Sigmoid colon (tissue), 7 donors: Measurements from ENCODE around the gene CROCC. TPM values are rescaled to one million over a fixed set of nuclear protein-coding genes. Genes with fewer than 3 reads are reported as not detected.
"Not testable (repeated sequence)": the region's sequence is repeated elsewhere in the genome, so short reads cannot be mapped to it uniquely, and the experiment has no call there.

Experiments used
- DNase-seq: peaks from one replicate; pipeline ENCODE4 v3.0.0-alpha.2; 2019
- H3K27ac ChIP-seq, 4 donors: fragments of 200-600 bp; sonication (generic); one replicate each; pipeline ENCODE4 v1.5.1; 2016 to 2019; ENCODE audit warnings: mild to moderate bottlenecking in 1 of 4
- H3K27me3 ChIP-seq, 3 donors: fragments of 200-600 bp; sonication (generic); one replicate each; pipeline ENCODE4 v1.5.1; 2019; ENCODE audit warnings: mild to moderate bottlenecking in 1 of 3
- H3K36me3 ChIP-seq, 4 donors: fragments of 200-600 bp; sonication (generic); one replicate each; pipeline ENCODE4 v1.5.1; 2016 to 2019
- H3K4me1 ChIP-seq, 4 donors: fragments of 200-600 bp; sonication (generic); one replicate each; pipeline ENCODE4 v1.5.1; 2017 to 2019
- H3K4me3 ChIP-seq, 4 donors: fragments of 200-600 bp; sonication (generic); one replicate each; pipeline ENCODE4 v1.5.1; 2017 to 2019; ENCODE audit warnings: mild to moderate bottlenecking in 2 of 4, moderate library complexity in 1 of 4
- H3K9me3 ChIP-seq, 4 donors: fragments of 200-600 bp in 3 of 4; sonication (generic) in 3 of 4; one replicate each; pipeline versions ENCODE4 v1.5.1 to v1.6.1; 2013 to 2019
- EP300 ChIP-seq, 4 donors: sonication (generic); formaldehyde crosslinking; IDR thresholded peaks; one replicate each; pipeline ENCODE4 v1.6.1; 2017; ENCODE audit warnings: antibody characterized with exemption in 4 of 4
- POLR2A ChIP-seq, 2 donors: fragments of 450-650 bp; IDR thresholded peaks; one replicate each; pipeline ENCODE4 v1.6.1; 2016; ENCODE audit warnings: antibody characterized with exemption in 2 of 2, mild to moderate bottlenecking in 2 of 2, moderate library complexity in 2 of 2
- POLR2AphosphoS5 ChIP-seq, 4 donors: sonication (generic); formaldehyde crosslinking; IDR thresholded peaks; one replicate each; pipeline ENCODE4 v1.6.1; 2017; ENCODE audit warnings: antibody characterized with exemption in 4 of 4
- WGBS, 2 donors: extraction: QIAGEN DNeasy Blood & Tissue Kit; methylation state at CpG; one replicate each; pipeline ENCODE4 v1.1.7; 2013; 5-methylcytosine and 5-hydroxymethylcytosine counted together
- intact Hi-C: fragments of 100-400 bp; cut with DNase I; formaldehyde crosslinking; loops from one replicate; pipeline ENCODE4 v1.15.1; 2023
- polyA plus RNA-seq, 3 donors: library from polyadenylated mRNA; stranded (reverse); fragments of 200-250 nt; gene quantifications; one replicate each; pipeline ENCODE4 v1.2.3, GENCODE V29; 2013
- total RNA-seq, 4 donors: library from RNA; depleted of rRNA; stranded (reverse); fragments of >200 nt; gene quantifications; one replicate each; pipeline ENCODE4 v1.1.0, GENCODE V29; 2016
- TF ChIP-seq, protein P1 (sequence below), 4 experiments: fragments of 450-650 bp in 3 of 4; fragments of 200-600 bp in 1 of 4; IDR thresholded peaks; one replicate each; pipeline ENCODE4 v1.5.1; 2016 to 2019; ENCODE audit warnings: antibody characterized with exemption in 4 of 4, mild to moderate bottlenecking in 3 of 4, moderate library complexity in 2 of 4
- donor health status: healthy with polysubstance abuse.
- donor health status: Bipolar disorder and iron deficiency.
- donor health status: healthy.

CROCC gene
- total and polyA plus RNA-seq, 7 donors: 3.5 to 25.5 (median 16.5) TPM

DNA sequence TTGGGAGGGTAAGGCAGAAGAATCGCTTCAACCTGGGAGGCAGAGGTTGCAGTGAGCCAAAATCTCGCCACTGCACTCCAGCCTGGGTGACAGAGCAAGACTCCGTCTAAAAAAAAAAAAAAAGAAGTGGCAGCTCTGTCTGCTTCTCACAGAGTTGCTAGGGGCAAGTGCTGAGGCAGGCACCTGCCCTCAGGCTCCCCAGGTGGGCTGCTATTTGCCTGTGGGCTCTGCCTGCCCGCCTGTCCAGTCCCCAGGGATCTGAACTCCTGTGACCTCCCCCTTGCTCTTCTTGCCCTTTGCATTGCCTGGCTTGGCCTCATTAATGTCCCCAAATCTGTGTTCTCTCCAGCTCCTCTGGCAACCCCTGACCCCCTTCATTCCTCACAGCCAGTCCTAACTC, 30.6 kb downstream of the CROCC start:
- intact Hi-C loops: not testable (repeated sequence)
- H3K36me3 ChIP-seq: peaks cover 0 to 34% (median 19%) of the 10 kb centered on the region in 4 donors
- 88 to 92% methylated on average over 4 of the region's 4 CpGs for WGBS, 2 donors

DNA sequence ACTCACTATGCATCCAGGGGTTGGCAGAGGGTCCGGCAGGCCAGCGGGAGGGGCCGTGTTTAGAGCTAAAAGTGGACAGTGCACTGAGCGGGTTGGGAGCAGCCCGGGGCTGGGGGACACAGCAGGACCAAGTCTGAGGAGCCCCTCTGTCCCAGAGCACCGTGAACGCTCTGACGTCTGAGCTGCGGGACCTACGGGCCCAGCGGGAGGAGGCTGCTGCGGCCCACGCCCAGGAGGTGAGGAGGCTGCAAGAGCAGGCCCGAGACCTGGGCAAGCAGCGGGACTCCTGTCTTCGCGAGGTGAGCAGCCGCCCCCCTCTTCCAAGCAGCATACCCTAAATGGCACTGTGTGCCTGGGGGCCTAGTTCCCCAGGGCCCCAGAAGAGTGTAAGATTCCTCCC, 32.8 kb downstream of the CROCC start:
- 92 to 95% methylated on average over 18 of the region's 18 CpGs for WGBS, 2 donors
- Histone ChIP-seq H3K4me1 (peaks cover 0 to 4% (median 2%) of the 10 kb centered on the region in 4 donors), H3K27me3 (no peaks in the 10 kb centered on the region), H3K9me3 (no peaks in the 10 kb centered on the region), H3K4me3 (no peak overlapping the region), H3K27ac (no peak overlapping the region), H3K36me3 (peaks cover 0 to 28% (median 13%) of the 10 kb centered on the region in 4 donors)
- intact Hi-C loops: no loop called here
- DNase-seq: no peak
- no peak for TF ChIP-seq EP300 (IDR thresholded peaks at IDR 0.05)
- no peak for TF ChIP-seq POLR2AphosphoS5 (IDR thresholded peaks at IDR 0.05)

More for the DNA sequence above, 30.6 kb downstream of the CROCC start:
- H3K27ac ChIP-seq, DNase-seq, H3K4me3 ChIP-seq, H3K4me1 ChIP-seq, H3K27me3 ChIP-seq, H3K9me3 ChIP-seq: not testable (repeated sequence)

DNA sequence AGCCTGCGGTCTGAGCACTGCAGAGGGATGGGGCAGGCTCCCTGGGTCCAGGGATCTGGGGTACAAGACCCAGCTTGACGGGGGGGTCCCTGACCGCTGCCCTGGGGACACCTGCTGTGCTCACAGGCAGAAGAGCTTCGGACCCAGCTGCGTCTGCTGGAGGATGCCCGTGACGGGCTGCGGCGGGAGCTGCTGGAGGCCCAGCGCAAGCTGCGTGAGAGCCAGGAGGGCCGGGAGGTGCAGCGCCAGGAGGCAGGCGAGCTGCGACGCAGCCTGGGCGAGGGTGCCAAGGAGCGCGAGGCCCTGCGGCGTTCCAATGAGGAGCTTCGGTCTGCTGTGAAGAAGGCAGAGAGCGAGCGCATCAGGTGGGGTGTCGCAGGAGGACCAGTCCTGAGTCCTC, 33.5 kb downstream of the CROCC start:
- intact Hi-C loops: no loop called here
- H3K4me3 ChIP-seq: no peak overlapping the region
- whole genome bisulfite sequencing, 2 donors: 95 to 97% methylated on average over 25 of the region's 25 CpGs
- no peaks in the 10 kb centered on the region for H3K9me3 ChIP-seq
- peaks cover 0 to 5% (median 2%) of the 10 kb centered on the region in 4 donors for H3K4me1 ChIP-seq
- no peak overlapping the region for H3K27ac ChIP-seq
- no peak for DNase-seq
- TF ChIP-seq POLR2AphosphoS5 (IDR thresholded peaks at IDR 0.05): no peak
- TF ChIP-seq, protein P1, sequence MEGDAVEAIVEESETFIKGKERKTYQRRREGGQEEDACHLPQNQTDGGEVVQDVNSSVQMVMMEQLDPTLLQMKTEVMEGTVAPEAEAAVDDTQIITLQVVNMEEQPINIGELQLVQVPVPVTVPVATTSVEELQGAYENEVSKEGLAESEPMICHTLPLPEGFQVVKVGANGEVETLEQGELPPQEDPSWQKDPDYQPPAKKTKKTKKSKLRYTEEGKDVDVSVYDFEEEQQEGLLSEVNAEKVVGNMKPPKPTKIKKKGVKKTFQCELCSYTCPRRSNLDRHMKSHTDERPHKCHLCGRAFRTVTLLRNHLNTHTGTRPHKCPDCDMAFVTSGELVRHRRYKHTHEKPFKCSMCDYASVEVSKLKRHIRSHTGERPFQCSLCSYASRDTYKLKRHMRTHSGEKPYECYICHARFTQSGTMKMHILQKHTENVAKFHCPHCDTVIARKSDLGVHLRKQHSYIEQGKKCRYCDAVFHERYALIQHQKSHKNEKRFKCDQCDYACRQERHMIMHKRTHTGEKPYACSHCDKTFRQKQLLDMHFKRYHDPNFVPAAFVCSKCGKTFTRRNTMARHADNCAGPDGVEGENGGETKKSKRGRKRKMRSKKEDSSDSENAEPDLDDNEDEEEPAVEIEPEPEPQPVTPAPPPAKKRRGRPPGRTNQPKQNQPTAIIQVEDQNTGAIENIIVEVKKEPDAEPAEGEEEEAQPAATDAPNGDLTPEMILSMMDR (IDR thresholded peaks at IDR 0.05): no peak
- TF ChIP-seq EP300 (IDR thresholded peaks at IDR 0.05): no peak
- no peak for TF ChIP-seq POLR2A (IDR thresholded peaks at IDR 0.05)
- no peaks in the 10 kb centered on the region for H3K27me3 ChIP-seq
- H3K36me3 ChIP-seq: peaks cover 0 to 28% (median 13%) of the 10 kb centered on the region in 4 donors

DNA sequence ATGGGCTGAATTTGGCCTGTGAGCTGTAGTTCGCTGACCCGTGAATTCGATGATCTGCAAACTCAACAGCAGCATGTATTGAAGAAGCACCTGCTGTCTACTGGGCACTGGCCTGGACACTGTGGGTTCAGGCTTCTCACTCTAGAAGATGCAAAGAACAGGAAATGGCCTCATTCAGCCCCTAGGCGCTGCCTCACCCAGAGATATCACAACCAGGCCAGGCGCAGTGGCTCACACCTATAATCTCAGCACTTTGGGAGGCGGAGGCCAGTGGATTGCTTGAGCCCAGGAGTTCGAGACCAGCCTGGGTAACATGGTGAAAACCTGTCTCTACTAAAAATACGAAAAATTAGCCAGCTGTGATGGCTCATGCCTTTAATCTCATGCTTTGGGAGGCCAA, 35.0 kb downstream of the CROCC start:
- Histone ChIP-seq H3K4me3 (no peak overlapping the region), H3K27me3 (no peaks in the 10 kb centered on the region), H3K36me3 (peaks cover 0 to 28% (median 13%) of the 10 kb centered on the region in 4 donors), H3K4me1 (peaks cover 0 to 17% (median 10%) of the 10 kb centered on the region in 4 donors), H3K27ac (no peak overlapping the region), H3K9me3 (no peaks in the 10 kb centered on the region)
- intact Hi-C loops: no loop called here
- DNase-seq: no peak
- WGBS, 2 donors: 93 to 94% methylated on average over 8 of the region's 8 CpGs
- TF ChIP-seq, protein P1 (IDR thresholded peaks at IDR 0.05): no peak
- TF ChIP-seq POLR2A (IDR thresholded peaks at IDR 0.05): no peak
- no peak for TF ChIP-seq POLR2AphosphoS5 (IDR thresholded peaks at IDR 0.05)
- no peak for TF ChIP-seq EP300 (IDR thresholded peaks at IDR 0.05)

DNA sequence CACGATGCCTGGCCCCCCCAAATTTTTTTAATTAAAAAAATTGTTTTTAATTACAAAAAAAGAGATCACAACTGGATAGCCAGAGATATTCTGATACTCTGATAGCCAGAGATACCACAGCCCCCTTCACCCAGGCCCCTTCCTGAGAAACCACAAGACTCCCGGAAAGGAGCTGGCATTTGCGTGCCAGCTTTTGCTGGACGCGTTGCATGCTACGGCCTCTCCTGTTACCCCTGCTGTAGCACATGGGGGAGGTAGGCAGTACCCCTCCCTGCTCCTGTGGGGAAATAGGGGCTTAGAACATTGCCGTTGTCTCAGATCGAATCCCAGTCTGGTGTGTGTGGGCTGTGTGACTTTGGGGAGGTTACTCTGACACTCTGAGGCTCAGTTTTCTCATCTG, 36.0 kb downstream of the CROCC start:
- WGBS, 2 donors: 75 to 92% methylated on average over 8 of the region's 8 CpGs
- no peak for DNase-seq
- H3K4me1 ChIP-seq: peaks cover 0 to 14% (median 9%) of the 10 kb centered on the region in 4 donors
- H3K9me3 ChIP-seq: no peaks in the 10 kb centered on the region
- H3K27ac ChIP-seq: no peak overlapping the region
- no peaks in the 10 kb centered on the region for H3K27me3 ChIP-seq
- no peak overlapping the region for H3K4me3 ChIP-seq
- TF ChIP-seq EP300 (IDR thresholded peaks at IDR 0.05) (no peak), POLR2A (IDR thresholded peaks at IDR 0.05) (no peak), POLR2AphosphoS5 (IDR thresholded peaks at IDR 0.05) (no peak)
- TF ChIP-seq, protein P1 (IDR thresholded peaks at IDR 0.05): no peak
- H3K36me3 ChIP-seq: peaks cover 0 to 28% (median 13%) of the 10 kb centered on the region in 4 donors
- intact Hi-C loops: no loop called here

DNA sequence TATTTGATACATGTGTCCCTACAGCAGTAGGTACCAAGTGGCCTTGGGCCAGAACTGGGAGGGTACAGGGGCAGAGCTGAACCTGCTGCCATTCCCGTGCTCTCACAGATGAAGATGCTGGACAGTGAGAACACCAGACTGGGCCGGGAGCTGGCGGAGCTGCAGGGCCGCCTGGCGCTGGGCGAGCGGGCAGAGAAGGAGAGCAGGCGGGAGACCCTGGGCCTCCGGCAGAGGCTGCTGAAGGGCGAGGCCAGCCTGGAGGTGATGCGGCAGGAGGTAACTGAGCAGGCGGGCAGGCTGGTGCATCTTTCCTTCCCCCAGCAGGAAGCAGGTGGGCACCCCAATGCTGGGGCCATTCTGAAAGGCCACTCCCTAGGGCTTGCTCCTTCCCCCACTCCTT, 36.7 kb downstream of the CROCC start:
- H3K4me1 ChIP-seq: peaks cover 0 to 18% (median 9%) of the 10 kb centered on the region in 4 donors
- intact Hi-C loops: no loop called here
- H3K9me3 ChIP-seq: no peaks in the 10 kb centered on the region
- H3K27me3 ChIP-seq: no peaks in the 10 kb centered on the region
- no peak overlapping the region for H3K4me3 ChIP-seq
- DNase-seq: no peak
- peaks cover 0 to 28% (median 13%) of the 10 kb centered on the region in 4 donors for H3K36me3 ChIP-seq
- TF ChIP-seq POLR2AphosphoS5 (IDR thresholded peaks at IDR 0.05): no peak
- H3K27ac ChIP-seq: no peak overlapping the region
- WGBS, 2 donors: 95 to 97% methylated on average over 12 of the region's 12 CpGs
